C4-2B (cell line): ENCODE data around the gene ST13.

Experiments used
- ZFX ChIP-seq: fragments of 450-650 bp; IDR thresholded peaks from 2 replicates; pipeline ENCODE4 v1.6.1; 2017
- TF ChIP-seq, protein P1 (sequence below): fragments of 450-650 bp; conservative IDR thresholded peaks from 2 replicates; pipeline ENCODE4 v1.5.1; 2017; ENCODE audit warnings: mild to moderate bottlenecking

DNA sequence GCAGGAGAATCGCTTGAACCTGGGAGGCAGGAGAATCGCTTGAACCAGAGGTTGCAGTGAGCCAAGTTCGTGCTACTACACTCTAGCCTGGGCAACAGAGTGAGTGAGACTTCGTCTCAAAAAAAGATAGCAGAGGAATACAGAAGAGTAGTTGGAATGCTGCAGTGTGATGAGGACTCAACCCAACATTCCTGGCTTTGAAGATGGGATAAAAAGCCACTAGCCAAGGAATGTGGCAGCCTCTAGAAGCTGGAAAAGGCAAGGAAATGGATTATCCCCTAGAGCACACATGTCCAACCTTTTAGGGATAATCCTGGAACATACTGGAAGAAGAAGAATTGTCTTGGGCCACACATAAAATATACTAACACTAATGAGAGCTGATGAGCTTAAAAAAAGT, 51.2 kb downstream of the ST13 start:
- TF ChIP-seq, protein P1, sequence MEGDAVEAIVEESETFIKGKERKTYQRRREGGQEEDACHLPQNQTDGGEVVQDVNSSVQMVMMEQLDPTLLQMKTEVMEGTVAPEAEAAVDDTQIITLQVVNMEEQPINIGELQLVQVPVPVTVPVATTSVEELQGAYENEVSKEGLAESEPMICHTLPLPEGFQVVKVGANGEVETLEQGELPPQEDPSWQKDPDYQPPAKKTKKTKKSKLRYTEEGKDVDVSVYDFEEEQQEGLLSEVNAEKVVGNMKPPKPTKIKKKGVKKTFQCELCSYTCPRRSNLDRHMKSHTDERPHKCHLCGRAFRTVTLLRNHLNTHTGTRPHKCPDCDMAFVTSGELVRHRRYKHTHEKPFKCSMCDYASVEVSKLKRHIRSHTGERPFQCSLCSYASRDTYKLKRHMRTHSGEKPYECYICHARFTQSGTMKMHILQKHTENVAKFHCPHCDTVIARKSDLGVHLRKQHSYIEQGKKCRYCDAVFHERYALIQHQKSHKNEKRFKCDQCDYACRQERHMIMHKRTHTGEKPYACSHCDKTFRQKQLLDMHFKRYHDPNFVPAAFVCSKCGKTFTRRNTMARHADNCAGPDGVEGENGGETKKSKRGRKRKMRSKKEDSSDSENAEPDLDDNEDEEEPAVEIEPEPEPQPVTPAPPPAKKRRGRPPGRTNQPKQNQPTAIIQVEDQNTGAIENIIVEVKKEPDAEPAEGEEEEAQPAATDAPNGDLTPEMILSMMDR, result no peak
- no peak for TF ChIP-seq ZFX
